Measurements from ENCODE around the gene CEBPE. TPM values are rescaled to one million over a fixed set of nuclear protein-coding genes. Genes with fewer than 3 reads are reported as not detected.
"Not testable (repeated sequence)": the region's sequence is repeated elsewhere in the genome, so short reads cannot be mapped to it uniquely, and the experiment has no call there.

Gene CEBPE
- total RNA-seq, 1 donor from 2014 or later = not detected

- peak; percentile 93 for DNase-seq
Measured at GRCh38 chr14:23120541-23121251, 1.6 kb upstream of the CEBPE start.

- no peak for DNase-seq
Measured at GRCh38 chr14:23119363-23120327, 590 bp upstream of the CEBPE start.

GRCh38 chr14:23117371-23118020 lies 1.6 kb downstream of the CEBPE start:
- DNase-seq = no peak

DNA sequence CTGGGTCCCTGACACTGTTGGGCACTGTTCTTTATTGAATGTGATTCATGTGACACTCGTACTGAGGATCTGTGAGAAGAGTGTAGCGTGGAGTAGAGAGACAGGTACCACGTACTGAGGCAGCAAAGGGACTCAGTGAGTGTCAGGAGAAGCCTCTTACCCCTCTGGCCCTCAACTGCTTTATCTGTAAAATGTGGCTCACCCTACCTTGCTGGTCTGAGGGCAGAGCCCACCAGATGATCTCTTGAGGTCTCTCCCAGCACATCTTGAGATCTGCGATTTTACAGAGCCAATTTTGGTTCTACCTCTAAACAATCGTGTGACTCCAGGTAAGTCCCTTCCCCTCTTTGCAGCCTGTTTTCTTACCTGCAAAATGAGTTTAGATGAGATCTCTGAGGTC lies 3.1 kb downstream of the CEBPE start:
- DNase-seq = no peak

- DNase-seq = peak; percentile 71
Measured at GRCh38 chr14:23115039-23115731, 3.9 kb downstream of the CEBPE start.

GRCh38 chr14:23114669-23115038 lies 4.4 kb downstream of the CEBPE start:
- DNase-seq = no peak

GRCh38 chr14:23114120-23114458 lies 5.0 kb downstream of the CEBPE start:
- DNase-seq = no peak

- no peak for DNase-seq
Measured at GRCh38 chr14:23113431-23114119, 5.5 kb downstream of the CEBPE start.

- no peak for DNase-seq
Measured at GRCh38 chr14:23112359-23113178, 6.5 kb downstream of the CEBPE start.

- no peak for DNase-seq
Measured at GRCh38 chr14:23110579-23111365, 8.3 kb downstream of the CEBPE start.

GRCh38 chr14:23109769-23110168 lies 9.3 kb downstream of the CEBPE start:
- DNase-seq = no peak

DNA sequence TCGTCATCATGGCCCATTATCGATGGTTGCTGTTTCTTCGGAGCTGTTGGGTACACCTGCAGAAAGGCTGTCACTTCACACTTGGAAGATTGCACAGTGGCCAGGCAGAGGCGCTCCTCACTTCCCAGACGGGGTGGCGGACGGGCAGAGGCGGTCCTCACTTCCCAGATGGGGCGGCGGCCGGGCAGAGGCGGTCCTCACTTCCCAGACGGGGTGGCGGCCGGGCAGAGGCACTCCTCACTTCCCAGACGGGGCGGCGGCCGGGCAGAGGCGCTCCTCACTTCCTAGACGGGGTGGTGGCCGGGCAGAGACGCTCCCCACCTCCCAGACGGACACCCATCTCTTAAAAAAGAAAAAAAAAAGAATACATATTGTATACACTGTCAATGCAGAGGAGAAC lies 10.9 kb downstream of the CEBPE start:
- not testable (repeated sequence) for DNase-seq

DNA sequence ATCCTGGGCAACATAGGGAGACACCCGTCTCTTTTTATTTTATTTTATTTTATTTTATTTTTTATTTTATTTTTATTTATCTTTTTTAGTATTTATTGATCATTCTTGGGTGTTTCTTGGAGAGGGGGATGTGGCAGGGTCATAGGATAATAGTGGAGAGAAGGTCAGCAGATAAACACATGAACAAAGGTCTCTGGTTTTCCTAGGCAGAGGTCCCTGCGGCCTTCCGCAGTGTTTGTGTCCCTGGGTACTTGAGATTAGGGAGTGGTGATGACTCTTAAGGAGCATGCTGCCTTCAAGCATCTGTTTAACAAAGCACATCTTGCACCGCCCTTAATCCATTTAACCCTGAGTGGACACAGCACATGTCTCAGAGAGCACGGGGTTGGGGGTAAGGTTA lies 11.4 kb downstream of the CEBPE start:
- not testable (repeated sequence) for DNase-seq

GRCh38 chr14:23106747-23107045 lies 12.4 kb downstream of the CEBPE start:
- no peak for DNase-seq

DNA sequence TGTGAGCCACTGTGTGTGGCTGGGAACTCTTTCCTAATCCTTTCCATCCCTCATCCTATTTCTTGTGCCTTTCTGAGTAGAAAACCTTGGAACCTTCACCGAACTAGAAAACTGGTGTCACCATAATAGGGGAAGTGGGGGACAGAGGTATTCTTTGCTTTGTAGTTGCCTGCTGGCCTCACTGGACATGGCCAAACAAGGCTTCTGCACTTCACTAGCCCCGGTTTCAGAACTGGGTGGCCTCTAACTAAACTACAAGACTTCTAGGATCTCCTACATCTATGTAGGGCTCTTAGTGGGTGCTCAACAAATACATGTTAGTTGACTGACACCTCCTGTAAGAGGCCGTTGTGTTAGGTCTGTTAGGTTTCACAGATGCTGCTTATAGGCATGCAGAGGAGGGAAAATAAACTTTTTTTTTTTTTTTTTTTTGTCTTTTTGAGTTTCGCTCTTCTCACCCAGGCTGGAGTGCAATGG lies 13.7 kb downstream of the CEBPE start:
- no peak for DNase-seq

GRCh38 chr14:23104591-23105347 lies 14.3 kb downstream of the CEBPE start, which contains the start of gene CIROP:
Gene CIROP, minus strand, starts transcription at chr14:23104989. Its CDS starts 69 bp downstream, at chr14:23104920.
- no peak for DNase-seq

DNA sequence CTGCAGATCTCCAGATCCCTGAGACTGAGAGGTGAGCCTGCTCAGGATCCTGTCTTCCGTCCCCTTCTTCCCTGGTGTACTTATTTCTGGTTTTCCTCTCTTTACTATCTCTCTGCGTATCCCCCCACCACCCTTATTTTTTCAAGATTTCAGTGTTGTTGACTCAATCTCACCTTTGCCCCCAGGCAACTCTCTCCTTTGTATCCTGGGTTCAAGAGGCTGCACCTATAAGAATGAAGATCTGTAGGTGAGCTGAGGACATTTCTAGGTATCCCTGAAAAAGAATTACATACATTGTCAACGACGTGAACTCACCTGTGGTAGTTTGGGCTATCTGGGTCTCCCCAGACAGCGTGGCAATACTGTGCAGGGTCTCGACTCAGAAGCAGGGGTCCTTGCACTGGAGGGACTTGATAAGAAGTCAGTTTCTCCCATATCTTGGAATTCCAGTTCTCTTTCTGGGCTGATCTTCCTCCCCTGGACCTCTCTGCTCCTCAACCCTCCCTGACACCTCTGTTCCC lies 14.9 kb downstream of the CEBPE start:
- no peak for DNase-seq

DNA sequence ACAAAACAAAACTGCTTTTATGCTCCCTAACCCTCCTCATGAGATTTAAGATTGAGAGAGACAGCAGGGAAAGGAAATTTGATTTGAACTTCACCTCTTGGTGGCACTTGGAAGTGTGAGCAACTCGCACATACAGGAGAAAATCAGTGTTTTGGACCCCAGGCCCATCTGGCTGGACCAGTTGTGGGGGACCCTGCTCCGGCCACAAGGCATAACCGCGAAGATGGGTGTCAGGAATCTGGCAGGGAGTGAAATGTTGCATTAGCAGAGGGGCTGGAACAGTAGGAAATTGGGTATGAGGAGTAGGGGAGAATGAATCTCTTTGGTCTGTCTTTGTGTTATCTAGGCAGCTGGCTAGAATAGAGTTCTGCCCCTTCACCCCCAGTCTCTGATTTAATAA lies 15.5 kb downstream of the CEBPE start:
- DNase-seq = no peak

GRCh38 chr14:23102801-23103200 lies 16.3 kb downstream of the CEBPE start:
- no peak for DNase-seq
